ENCODE results near the gene CD101.

Gene CD101

DNA sequence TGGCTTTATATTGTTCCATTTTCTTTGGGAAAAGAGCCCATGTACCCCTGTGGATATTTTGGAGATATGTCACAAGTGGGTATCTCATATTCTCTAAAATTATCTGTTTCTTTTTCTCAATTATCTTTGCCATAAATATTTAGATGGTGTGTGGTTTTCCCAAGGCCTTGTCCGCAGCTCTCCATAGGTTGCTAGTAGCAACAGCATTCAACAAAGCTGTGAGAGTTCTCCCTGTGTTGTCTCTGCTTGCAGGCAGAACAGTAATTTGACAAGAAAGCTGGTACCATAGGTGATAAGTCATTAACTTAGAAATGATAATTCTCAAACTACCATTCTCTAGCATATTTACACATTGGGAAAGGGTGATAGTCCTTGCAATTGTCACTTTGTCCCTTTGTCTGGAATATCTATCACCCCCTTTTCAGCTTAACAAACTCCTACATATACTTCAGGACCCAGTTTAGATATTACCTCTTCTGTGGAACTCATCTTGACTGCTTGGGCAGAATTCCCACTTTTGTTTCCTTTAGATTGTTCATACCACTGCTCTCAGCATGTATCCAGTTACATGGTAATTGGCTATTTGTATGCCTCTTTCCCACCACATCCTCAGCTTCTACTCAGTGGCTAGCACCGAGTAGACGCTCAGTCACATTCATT, 8.9 kb downstream of the CD101 start:
- DNase-seq (ENCODE audit: low read depth), result no peak
- TF ChIP-seq, protein P1, sequence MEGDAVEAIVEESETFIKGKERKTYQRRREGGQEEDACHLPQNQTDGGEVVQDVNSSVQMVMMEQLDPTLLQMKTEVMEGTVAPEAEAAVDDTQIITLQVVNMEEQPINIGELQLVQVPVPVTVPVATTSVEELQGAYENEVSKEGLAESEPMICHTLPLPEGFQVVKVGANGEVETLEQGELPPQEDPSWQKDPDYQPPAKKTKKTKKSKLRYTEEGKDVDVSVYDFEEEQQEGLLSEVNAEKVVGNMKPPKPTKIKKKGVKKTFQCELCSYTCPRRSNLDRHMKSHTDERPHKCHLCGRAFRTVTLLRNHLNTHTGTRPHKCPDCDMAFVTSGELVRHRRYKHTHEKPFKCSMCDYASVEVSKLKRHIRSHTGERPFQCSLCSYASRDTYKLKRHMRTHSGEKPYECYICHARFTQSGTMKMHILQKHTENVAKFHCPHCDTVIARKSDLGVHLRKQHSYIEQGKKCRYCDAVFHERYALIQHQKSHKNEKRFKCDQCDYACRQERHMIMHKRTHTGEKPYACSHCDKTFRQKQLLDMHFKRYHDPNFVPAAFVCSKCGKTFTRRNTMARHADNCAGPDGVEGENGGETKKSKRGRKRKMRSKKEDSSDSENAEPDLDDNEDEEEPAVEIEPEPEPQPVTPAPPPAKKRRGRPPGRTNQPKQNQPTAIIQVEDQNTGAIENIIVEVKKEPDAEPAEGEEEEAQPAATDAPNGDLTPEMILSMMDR (IDR thresholded peaks at IDR 0.05; ENCODE audit: control insufficient read depth, insufficient read depth, low read depth, low read length, missing control alignments), result no peak
- H3K4me3 ChIP-seq (ENCODE audit: control insufficient read depth, low read depth, low read length), result no peak overlapping the region

DNA sequence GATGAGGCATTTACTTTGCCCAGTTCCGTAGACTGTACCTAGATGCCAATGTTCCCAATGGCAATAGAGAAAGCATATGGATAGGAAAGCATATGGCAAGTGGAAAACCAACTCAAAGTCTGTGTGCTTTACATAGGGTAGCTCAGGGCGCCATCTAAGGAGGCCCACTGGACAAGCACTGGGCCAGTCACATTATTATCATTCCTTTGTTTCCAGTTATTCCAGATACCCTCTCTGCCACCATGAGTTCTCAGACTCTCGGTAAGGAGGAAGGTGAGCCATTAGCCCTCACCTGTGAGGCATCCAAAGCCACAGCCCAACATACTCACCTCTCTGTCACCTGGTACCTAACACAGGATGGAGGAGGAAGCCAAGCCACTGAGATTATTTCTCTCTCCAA, 9.8 kb downstream of the CD101 start:
- H3K4me3 ChIP-seq (ENCODE audit: control insufficient read depth, low read depth, low read length), result no peak overlapping the region
- DNase-seq (ENCODE audit: low read depth), result no peak
- TF ChIP-seq, protein P1 (IDR thresholded peaks at IDR 0.05; ENCODE audit: control insufficient read depth, insufficient read depth, low read depth, low read length, missing control alignments), result no peak

DNA sequence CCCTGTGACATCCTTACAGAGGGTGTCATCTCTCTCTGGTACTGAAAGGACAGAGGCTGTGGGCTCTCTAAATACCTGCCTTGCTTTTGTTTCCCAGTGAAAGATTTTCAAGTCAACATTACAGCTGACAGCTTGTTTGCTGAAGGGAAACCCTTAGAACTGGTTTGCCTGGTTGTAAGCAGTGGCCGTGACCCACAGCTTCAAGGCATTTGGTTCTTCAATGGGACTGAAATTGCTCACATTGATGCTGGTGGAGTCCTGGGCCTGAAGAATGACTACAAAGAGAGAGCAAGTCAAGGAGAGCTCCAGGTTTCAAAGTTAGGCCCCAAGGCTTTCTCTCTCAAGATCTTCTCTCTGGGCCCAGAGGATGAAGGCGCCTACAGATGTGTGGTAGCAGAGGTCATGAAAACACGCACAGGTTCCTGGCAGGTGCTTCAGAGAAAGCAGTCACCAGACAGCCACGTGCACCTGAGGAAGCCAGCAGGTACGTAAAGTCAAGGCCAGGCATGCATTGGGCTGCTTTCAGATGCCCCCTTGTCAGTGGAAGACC, 11.8 kb downstream of the CD101 start:
- TF ChIP-seq, protein P1 (IDR thresholded peaks at IDR 0.05; ENCODE audit: control insufficient read depth, insufficient read depth, low read depth, low read length, missing control alignments), result no peak
- DNase-seq (ENCODE audit: low read depth), result no peak
- no peak overlapping the region for H3K4me3 ChIP-seq (ENCODE audit: control insufficient read depth, low read depth, low read length)

DNA sequence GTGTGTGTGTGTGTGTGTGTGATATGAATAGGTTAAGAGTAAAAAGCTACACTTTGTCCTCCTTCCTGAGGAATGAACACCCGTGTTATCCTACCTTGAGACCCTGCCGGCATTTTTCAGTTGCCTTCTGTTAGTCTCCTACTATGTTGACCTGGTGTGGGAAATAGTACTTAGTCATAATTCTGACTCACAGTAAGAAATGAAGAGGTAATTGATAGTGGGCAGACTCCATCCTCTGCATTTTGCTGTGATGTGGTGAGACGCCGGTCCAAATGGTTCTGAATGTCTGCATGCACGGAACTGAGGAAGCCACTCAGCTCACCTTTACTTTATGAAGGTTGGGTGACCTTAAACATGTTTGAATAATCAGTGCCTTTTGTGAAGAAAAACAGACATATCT, 12.6 kb downstream of the CD101 start:
- TF ChIP-seq, protein P1 (IDR thresholded peaks at IDR 0.05; ENCODE audit: control insufficient read depth, insufficient read depth, low read depth, low read length, missing control alignments), result no peak
- no peak for DNase-seq (ENCODE audit: low read depth)
- no peak overlapping the region for H3K4me3 ChIP-seq (ENCODE audit: control insufficient read depth, low read depth, low read length)

DNA sequence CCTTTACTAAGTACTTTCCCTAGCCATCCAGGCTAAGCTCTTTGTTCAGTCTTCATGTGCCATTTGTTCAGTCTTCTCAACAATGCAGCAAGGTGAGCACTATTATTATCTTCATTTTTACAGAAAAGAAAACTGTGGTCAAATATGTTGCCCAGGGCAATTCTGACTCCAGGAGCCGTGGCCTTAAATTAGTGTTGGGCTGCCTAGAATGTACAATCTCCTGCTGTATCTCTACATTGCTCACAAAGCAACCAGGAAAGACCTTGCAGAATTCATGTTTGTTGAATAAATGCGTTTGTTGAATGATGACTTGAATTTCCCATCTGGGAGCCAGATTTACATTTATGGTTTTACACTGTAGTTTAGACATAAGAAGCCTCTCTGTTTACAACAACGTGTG, 14.2 kb downstream of the CD101 start:
- no peak for DNase-seq (ENCODE audit: low read depth)

DNA sequence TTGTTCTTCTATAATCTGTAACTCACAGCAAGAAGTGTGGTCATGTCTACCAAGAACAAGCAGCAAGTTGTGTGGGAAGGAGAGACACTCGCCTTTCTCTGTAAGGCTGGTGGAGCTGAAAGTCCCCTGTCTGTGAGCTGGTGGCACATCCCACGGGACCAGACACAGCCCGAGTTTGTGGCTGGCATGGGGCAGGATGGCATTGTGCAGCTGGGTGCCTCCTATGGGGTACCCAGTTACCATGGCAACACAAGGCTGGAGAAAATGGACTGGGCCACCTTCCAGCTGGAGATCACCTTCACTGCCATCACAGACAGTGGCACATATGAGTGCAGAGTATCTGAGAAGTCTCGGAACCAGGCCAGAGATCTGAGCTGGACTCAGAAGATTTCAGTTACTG, 15.5 kb downstream of the CD101 start:
- H3K4me3 ChIP-seq (ENCODE audit: control insufficient read depth, low read depth, low read length), result no peak overlapping the region
- no peak for DNase-seq (ENCODE audit: low read depth)
- TF ChIP-seq, protein P1 (IDR thresholded peaks at IDR 0.05; ENCODE audit: control insufficient read depth, insufficient read depth, low read depth, low read length, missing control alignments), result no peak

More for the DNA sequence above, 14.2 kb downstream of the CD101 start:
- TF ChIP-seq, protein P1 (IDR thresholded peaks at IDR 0.05; ENCODE audit: control insufficient read depth, insufficient read depth, low read depth, low read length, missing control alignments), result no peak
- no peak overlapping the region for H3K4me3 ChIP-seq (ENCODE audit: control insufficient read depth, low read depth, low read length)
